CD4-positive, alpha-beta memory T cell (primary cell): ENCODE measurements around the gene TPO. TPM values are rescaled to one million over a fixed set of nuclear protein-coding genes. Genes with fewer than 3 reads are reported as not detected.
A peak's percentile ranks its signal among the peaks of the same experiment; 100 is the strongest.

ENCODE experiments used
- CTCF ChIA-PET: fragments of 350-600 bp; sonication (Branson Sonifier 250); formaldehyde crosslinking; loops from one replicate; lab custom pipeline; 2021; ENCODE audit warnings: inconsistent platforms; ENCODE audit not compliant: partially characterized antibody; lab: Charles Lee
- POLR2A ChIA-PET: fragments of 350-600 bp; sonication (Branson Sonifier 250); formaldehyde crosslinking; loops from one replicate; lab custom pipeline; 2021; ENCODE audit not compliant: partially characterized antibody; lab: Charles Lee
- DNase-seq, 5 donors: peaks; one replicate each; pipeline versions ENCODE4 v3.0.0 to v3.0.0-alpha.2; 2020 to 2022; ENCODE audit warnings: mixed read lengths in 1 of 5
- H3K27ac ChIP-seq: one replicate; pipeline ENCODE4 v1.7.0; 2013; ENCODE audit warnings: low read depth, low read length
- H3K27me3 ChIP-seq: 2 replicates; pipeline ENCODE4 v1.7.0; 2013; ENCODE audit warnings: mild to moderate bottlenecking, low read length, moderate library complexity; ENCODE audit not compliant: insufficient read depth
- H3K36me3 ChIP-seq: 2 replicates; pipeline ENCODE4 v1.7.0; 2013; ENCODE audit warnings: mild to moderate bottlenecking, low read length, moderate library complexity; ENCODE audit not compliant: insufficient read depth
- H3K4me1 ChIP-seq: 2 replicates; pipeline ENCODE4 v1.7.0; 2013; ENCODE audit warnings: mild to moderate bottlenecking, low read length, moderate library complexity; ENCODE audit not compliant: insufficient read depth
- H3K4me3 ChIP-seq, 2 donors: one replicate each; pipeline ENCODE4 v1.7.0; 2013; ENCODE audit warnings: low read length in 2 of 2, mild to moderate bottlenecking in 1 of 2
- H3K9me3 ChIP-seq, 2 donors: one replicate each; pipeline ENCODE4 v1.7.0; 2013; ENCODE audit warnings: low read length in 2 of 2, control low read depth in 1 of 2; ENCODE audit not compliant: control insufficient read depth in 1 of 2
- H3K27ac Mint-ChIP-seq, 7 donors: one replicate each; pipeline ENCODE4 v1.8.0; 2020 to 2021; ENCODE audit warnings: mixed read lengths in 7 of 7, mild to moderate bottlenecking in 6 of 7, inconsistent platforms in 3 of 7, moderate library complexity in 3 of 7
- H3K27me3 Mint-ChIP-seq, 2 donors: one replicate each; pipeline ENCODE4 v1.8.0; 2020 to 2021; ENCODE audit warnings: mixed read lengths in 2 of 2
- H3K36me3 Mint-ChIP-seq, 2 donors: one replicate each; pipeline ENCODE4 v1.8.0; 2020 to 2021; ENCODE audit warnings: mixed read lengths in 2 of 2, inconsistent platforms in 1 of 2, mild to moderate bottlenecking in 1 of 2
- H3K4me1 Mint-ChIP-seq, 4 donors: one replicate each; pipeline ENCODE4 v1.8.0; 2020 to 2021; ENCODE audit warnings: mixed read lengths in 4 of 4, mild to moderate bottlenecking in 1 of 4
- H3K4me3 Mint-ChIP-seq, 8 donors: one replicate each; pipeline ENCODE4 v1.8.0; 2020 to 2021; ENCODE audit warnings: mixed read lengths in 8 of 8, mild to moderate bottlenecking in 7 of 8, moderate library complexity in 6 of 8, inconsistent platforms in 3 of 8
- H3K9me3 Mint-ChIP-seq, 8 donors: one replicate each; pipeline ENCODE4 v1.8.0; 2020 to 2021; ENCODE audit warnings: mixed read lengths in 8 of 8, mild to moderate bottlenecking in 5 of 8, inconsistent platforms in 3 of 8, moderate library complexity in 1 of 8
- intact Hi-C: fragments of 100-400 bp; cut with micrococcal nuclease; formaldehyde crosslinking; loops from one replicate; pipeline ENCODE4 v1.15.1; 2023
- polyA plus RNA-seq, 2 donors: library from polyadenylated mRNA; unstranded; fragments of 300-500 nt; fragmentation: Illumina TruSeq; gene quantifications; one replicate each; pipeline ENCODE4 v1.2.3, GENCODE V29; 2021
- total RNA-seq, 2 experiments: library from RNA; stranded (reverse); gene quantifications; one replicate each; pipeline ENCODE4 v1.2.3, GENCODE V29; 2021

Gene TPO
- total and polyA plus RNA-seq, 4 experiments from 2014 or later: 3.2 to 10.6 TPM; not detected in 2

GRCh38 chr2:1521191-1521877 is 108.1 kb downstream of the TPO start:
- CTCF ChIA-PET: interaction anchor here (1.0 to 1.7 kb wide), 2 partner anchors 30 to 31 kb away, joined by 3 to 4 read pairs; no protein-coding TSS in a partner anchor
- no peaks in the 10 kb centered on the region for H3K36me3 Mint-ChIP-seq
- Histone ChIP-seq H3K27me3 (no peaks in the 10 kb centered on the region), H3K4me3 (no peak overlapping the region), H3K4me1 (peaks cover 34% of the 10 kb centered on the region), H3K36me3 (no peaks in the 10 kb centered on the region), H3K9me3 (no peaks in the 10 kb centered on the region), H3K27ac (no peak overlapping the region)
- H3K27ac Mint-ChIP-seq: peak overlapping the region in 4 of 7 donors; percentile 3 to 65 (median 51)
- intact Hi-C loops: no loop called here
- no peaks in the 10 kb centered on the region for H3K27me3 Mint-ChIP-seq
- H3K4me3 Mint-ChIP-seq: no peak overlapping the region
- DNase-seq: no peak
- H3K9me3 Mint-ChIP-seq: peaks cover 0 to 2% (median 0%) of the 10 kb centered on the region in 8 donors
- POLR2A ChIA-PET: no interaction called here
- peaks cover 20 to 35% (median 24%) of the 10 kb centered on the region in 4 donors for H3K4me1 Mint-ChIP-seq

GRCh38 chr2:1521878-1522830 is 108.9 kb downstream of the TPO start:
- Mint-ChIP-seq H3K4me3 (peak overlapping the region in 1 of 8 donors; percentile 53), H3K27ac (peak overlapping the region in 4 of 7 donors; percentile 30 to 80 (median 63)), H3K9me3 (peaks cover 0 to 2% (median 0%) of the 10 kb centered on the region in 8 donors), H3K27me3 (no peaks in the 10 kb centered on the region), H3K36me3 (no peaks in the 10 kb centered on the region), H3K4me1 (peaks cover 19 to 35% (median 23%) of the 10 kb centered on the region in 4 donors)
- ChIA-PET POLR2A (no interaction called here), CTCF (no interaction called here)
- H3K27ac ChIP-seq: no peak overlapping the region
- peaks cover 29% of the 10 kb centered on the region for H3K4me1 ChIP-seq
- no peaks in the 10 kb centered on the region for H3K36me3 ChIP-seq
- no peaks in the 10 kb centered on the region for H3K9me3 ChIP-seq
- DNase-seq: no peak
- no peak overlapping the region for H3K4me3 ChIP-seq
- no peaks in the 10 kb centered on the region for H3K27me3 ChIP-seq
- intact Hi-C loops: no loop called here

- Mint-ChIP-seq H3K27me3 (no peaks in the 10 kb centered on the region), H3K9me3 (peaks cover 0 to 11% (median under 1%) of the 10 kb centered on the region in 8 donors), H3K4me3 (no peak overlapping the region), H3K27ac (no peak overlapping the region), H3K36me3 (no peaks in the 10 kb centered on the region), H3K4me1 (peaks cover 0 to 2% (median 0%) of the 10 kb centered on the region in 4 donors)
- H3K27me3 ChIP-seq: no peaks in the 10 kb centered on the region
- H3K4me1 ChIP-seq: no peaks in the 10 kb centered on the region
- H3K4me3 ChIP-seq: no peak overlapping the region
- H3K27ac ChIP-seq: no peak overlapping the region
- intact Hi-C loops: no loop called here
- ChIA-PET POLR2A (no interaction called here), CTCF (no interaction called here)
- H3K36me3 ChIP-seq: no peaks in the 10 kb centered on the region
- H3K9me3 ChIP-seq: no peaks in the 10 kb centered on the region
- peak in 1 of 5 donors; percentile 5 for DNase-seq
Observed at GRCh38 chr2:1527153-1527992, 114.1 kb downstream of the TPO start.

GRCh38 chr2:1528273-1529064 is 115.2 kb downstream of the TPO start:
- Histone ChIP-seq H3K4me3 (no peak overlapping the region), H3K4me1 (no peaks in the 10 kb centered on the region), H3K27ac (no peak overlapping the region), H3K36me3 (no peaks in the 10 kb centered on the region), H3K9me3 (no peaks in the 10 kb centered on the region), H3K27me3 (no peaks in the 10 kb centered on the region)
- POLR2A ChIA-PET: no interaction called here
- no peaks in the 10 kb centered on the region for H3K27me3 Mint-ChIP-seq
- CTCF ChIA-PET: no interaction called here
- intact Hi-C loops: no loop called here
- H3K4me3 Mint-ChIP-seq: no peak overlapping the region
- no peak for DNase-seq
- H3K9me3 Mint-ChIP-seq: peaks cover 0 to 11% (median 0%) of the 10 kb centered on the region in 8 donors
- H3K4me1 Mint-ChIP-seq: no peaks in the 10 kb centered on the region
- H3K27ac Mint-ChIP-seq: no peak overlapping the region
- H3K36me3 Mint-ChIP-seq: no peaks in the 10 kb centered on the region

- H3K36me3 Mint-ChIP-seq: no peaks in the 10 kb centered on the region
- Histone ChIP-seq H3K4me3 (no peak overlapping the region), H3K4me1 (no peaks in the 10 kb centered on the region), H3K9me3 (no peaks in the 10 kb centered on the region), H3K36me3 (no peaks in the 10 kb centered on the region), H3K27me3 (no peaks in the 10 kb centered on the region), H3K27ac (no peak overlapping the region)
- H3K27ac Mint-ChIP-seq: peak overlapping the region in 3 of 7 donors; percentile 1 to 38 (median 24)
- ChIA-PET CTCF (interaction anchor here (0.9 kb wide), 1 partner anchor 14 kb away, joined by 3 read pairs; no protein-coding TSS in a partner anchor), POLR2A (no interaction called here)
- intact Hi-C loops: no loop called here
- peaks cover 0 to 5% (median 0%) of the 10 kb centered on the region in 8 donors for H3K9me3 Mint-ChIP-seq
- peaks cover 0 to 10% (median 3%) of the 10 kb centered on the region in 4 donors for H3K4me1 Mint-ChIP-seq
- no peak overlapping the region for H3K4me3 Mint-ChIP-seq
- H3K27me3 Mint-ChIP-seq: peaks cover 2 to 3% of the 10 kb centered on the region in 2 donors
- DNase-seq: peak in 3 of 5 donors; percentile 14 to 24 (median 17)
Observed at GRCh38 chr2:1538663-1539062, 125.4 kb downstream of the TPO start.

GRCh38 chr2:1539441-1539840 is 126.2 kb downstream of the TPO start:
- Mint-ChIP-seq H3K4me1 (peaks cover 0 to 10% (median 3%) of the 10 kb centered on the region in 4 donors), H3K4me3 (no peak overlapping the region), H3K27ac (no peak overlapping the region), H3K36me3 (no peaks in the 10 kb centered on the region), H3K27me3 (peaks cover 1 to 2% of the 10 kb centered on the region in 2 donors), H3K9me3 (peaks cover 0 to 3% (median 0%) of the 10 kb centered on the region in 8 donors)
- ChIA-PET CTCF (interaction anchor here (0.9 to 1.8 kb wide), 2 partner anchors 11 to 13 kb away, joined by 3 to 7 read pairs; no protein-coding TSS in a partner anchor), POLR2A (no interaction called here)
- DNase-seq: no peak
- Histone ChIP-seq H3K27me3 (no peaks in the 10 kb centered on the region), H3K4me3 (no peak overlapping the region), H3K9me3 (no peaks in the 10 kb centered on the region), H3K4me1 (no peaks in the 10 kb centered on the region), H3K36me3 (no peaks in the 10 kb centered on the region), H3K27ac (no peak overlapping the region)
- intact Hi-C loops: no loop called here
